ENCODE results near the gene MYL11. TPM values are rescaled to one million over a fixed set of nuclear protein-coding genes. Genes with fewer than 3 reads are reported as not detected.

Gene MYL11
- total RNA-seq, 1 experiment from 2014 or later = not detected

DNA sequence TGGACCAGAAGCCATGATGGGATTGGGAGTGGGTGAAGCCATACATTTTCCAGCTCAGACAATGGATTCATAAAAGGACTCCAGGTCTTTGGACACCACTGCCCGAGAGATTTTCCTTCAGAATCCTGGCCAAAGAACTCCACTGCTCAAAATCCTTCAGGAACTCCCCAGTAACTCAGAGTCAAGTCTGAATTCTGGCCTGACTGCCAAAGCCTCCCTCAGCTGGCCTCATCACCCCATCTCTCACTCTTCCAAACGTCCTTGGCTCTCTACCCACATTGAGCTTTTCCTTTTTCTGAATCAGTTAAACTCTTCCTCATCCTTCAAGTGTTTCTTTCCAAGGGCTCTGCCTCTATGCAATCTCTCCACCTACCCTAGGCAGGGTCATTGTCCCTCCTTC is 8.9 kb downstream of the MYL11 start:
- no peaks in the 10 kb centered on the region for H3K9me3 ChIP-seq (ENCODE audit: control insufficient read depth in 1 of 2, insufficient read depth in 1 of 2, low read depth in 1 of 2, low read length in 2 of 2)

DNA sequence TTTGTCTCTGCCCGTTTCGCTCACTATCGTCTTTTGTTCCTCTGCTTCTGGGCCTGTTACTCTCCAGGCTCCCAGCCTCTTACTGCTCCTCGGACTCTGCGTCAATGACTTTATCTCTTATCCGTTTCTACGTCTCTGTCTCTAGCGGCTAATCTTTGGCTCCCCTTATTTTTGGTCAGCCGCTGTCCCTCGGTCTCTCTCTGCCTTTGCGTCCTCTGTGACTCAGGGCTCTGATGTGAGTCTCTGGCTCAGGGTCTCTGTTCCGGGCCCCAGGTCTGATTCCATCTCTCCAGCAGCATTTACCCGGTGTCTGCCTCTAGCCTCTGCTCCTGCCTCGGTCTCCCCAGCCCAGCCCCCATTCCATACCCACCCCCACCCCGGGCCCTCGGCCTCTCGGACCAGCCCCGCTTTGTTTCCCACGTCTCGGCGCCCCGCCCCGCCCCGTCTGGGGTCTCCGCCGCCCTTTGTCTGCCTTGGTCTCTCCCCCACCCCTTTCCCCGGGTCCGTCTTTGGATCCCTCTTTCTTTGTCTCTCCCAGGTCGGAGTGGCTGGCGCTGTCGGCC is 20.1 kb downstream of the MYL11 start:
- H3K9ac ChIP-seq (ENCODE audit: low read length) = peak overlapping the region; percentile 87
- H3K4me3 ChIP-seq (replicated peaks in 1 of 2; ENCODE audit: low read depth in 1 of 2, low read length in 2 of 2) = peak overlapping the region; percentile 95 to 96
- peak overlapping the region; percentile 88 for H3K4me2 ChIP-seq (ENCODE audit: low read length)
- CTCF ChIA-PET = interaction anchor here (0.6 to 2.5 kb wide), 8 partner anchors 12 to 256 kb away, joined by 3 to 19 read pairs (median 6); partner anchors contain the start of genes DCTPP1, PRR14 and ZNF771
- POLR2A ChIA-PET = interaction anchor here (1.0 to 2.1 kb wide), 6 partner anchors 12 to 35 kb away, joined by 3 to 10 read pairs (median 4); partner anchors contain the start of genes DCTPP1 and ZNF771
- H3K9me2 ChIP-seq (ENCODE audit: insufficient read depth) = no peaks in the 10 kb centered on the region
- peak overlapping the region; percentile 97 for H3K27ac ChIP-seq (ENCODE audit: low read depth, low read length)
- H3K9me3 ChIP-seq (ENCODE audit: control insufficient read depth in 1 of 2, insufficient read depth in 1 of 2, low read depth in 1 of 2, low read length in 2 of 2) = no peaks in the 10 kb centered on the region
- no peak for DNase-seq (ENCODE audit: low read depth, low spot score)
- H3K36me3 ChIP-seq (ENCODE audit: control insufficient read depth in 1 of 2, insufficient read depth in 2 of 2, low read length in 2 of 2) = peaks cover 2 to 18% of the 10 kb centered on the region in 2 experiments; a peak in 3 of 4 replicates
- peaks cover 25% of the 10 kb centered on the region for H3K79me2 ChIP-seq (ENCODE audit: insufficient read depth, low read length)
- no peak; the same call in 1 of the 2 replicates for ATAC-seq
- H3K4me1 ChIP-seq (ENCODE audit: control insufficient read depth in 1 of 2, insufficient read depth in 2 of 2, low read length in 2 of 2) = peaks cover 24 to 43% of the 10 kb centered on the region in 2 experiments
- H4K20me1 ChIP-seq (ENCODE audit: insufficient read depth) = no peaks in the 10 kb centered on the region
- H3K27me3 ChIP-seq (ENCODE audit: insufficient read depth, low read length) = no peaks in the 10 kb centered on the region
- TF ChIP-seq POLR2AphosphoS5 (IDR thresholded peaks at IDR 0.05; ENCODE audit: low read depth, low read length) = no peak
- TF ChIP-seq, protein P1, sequence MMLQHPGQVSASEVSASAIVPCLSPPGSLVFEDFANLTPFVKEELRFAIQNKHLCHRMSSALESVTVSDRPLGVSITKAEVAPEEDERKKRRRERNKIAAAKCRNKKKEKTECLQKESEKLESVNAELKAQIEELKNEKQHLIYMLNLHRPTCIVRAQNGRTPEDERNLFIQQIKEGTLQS (IDR thresholded peaks at IDR 0.05) = no peak
- TF ChIP-seq EZH2 (IDR thresholded peaks at IDR 0.05) = no peak
- no peak for TF ChIP-seq RAD21 (IDR thresholded peaks at IDR 0.05; ENCODE audit: low read depth)
- no peak for TF ChIP-seq ZNF274 (IDR thresholded peaks at IDR 0.05; ENCODE audit: low read depth, low read length)
- no peak for TF ChIP-seq EZH2phosphoT487 (IDR thresholded peaks at IDR 0.05; ENCODE audit: borderline replicate concordance)
- no peak for TF ChIP-seq POLR2A (IDR thresholded peaks at IDR 0.05; ENCODE audit: borderline replicate concordance, extremely low read depth, insufficient read depth, insufficient read length)
- TF ChIP-seq ZFX (IDR thresholded peaks at IDR 0.05) = no peak
- no peak for TF ChIP-seq EGR1 (IDR thresholded peaks at IDR 0.05; ENCODE audit: low read depth)
- TF ChIP-seq SRF (IDR thresholded peaks at IDR 0.05; ENCODE audit: low read depth) = no peak
- TF ChIP-seq JUND (IDR thresholded peaks at IDR 0.05) = no peak
- TF ChIP-seq FOSL1 (IDR thresholded peaks at IDR 0.05; ENCODE audit: low read depth) = no peak
- no peak for TF ChIP-seq CEBPB (IDR thresholded peaks at IDR 0.05; ENCODE audit: low read depth)
- TF ChIP-seq MAX (IDR thresholded peaks at IDR 0.05) = no peak
- no peak for TF ChIP-seq ELF1 (IDR thresholded peaks at IDR 0.05; ENCODE audit: borderline replicate concordance, low read depth)
- no peak for TF ChIP-seq SP1 (IDR thresholded peaks at IDR 0.05; ENCODE audit: low read depth)
- TF ChIP-seq SIN3A (IDR thresholded peaks at IDR 0.05; ENCODE audit: low read depth) = no peak
- TF ChIP-seq CTCF (IDR thresholded peaks at IDR 0.05 in 2 of 3, conservative IDR thresholded peaks at IDR 0.05 in 1 of 3; ENCODE audit: borderline replicate concordance in 1 of 3, insufficient read depth in 1 of 3, low read depth in 2 of 3, low read length in 2 of 3) = no peak
- intact Hi-C loops (cut with micrococcal nuclease) = loop anchor here (1.0 to 2.0 kb wide), 2 partner anchors 16 to 39 kb away; partner anchors contain the start of gene CD2BP2
- H2AFZ ChIP-seq (ENCODE audit: low read depth, low read length, poor library complexity, severe bottlenecking) = peak overlapping the region; percentile 45
- no TSS peak for BruUV-seq (replicated peaks)
- RAD21 ChIA-PET (ENCODE audit: low non-redundant PET in 1 of 2, low total read pairs in 2 of 2, uncharacterized antibody in 2 of 2, unreplicated experiment in 2 of 2) = interaction anchor here (0.6 to 1.9 kb wide), 2 partner anchors 40 to 579 kb away, joined by 3 to 4 read pairs; partner anchors contain the start of genes CD2BP2 (in 1 of the 2) and PAGR1 (in 1 of the 2)

More for the DNA sequence above, 8.9 kb downstream of the MYL11 start:
- ChIA-PET RAD21 (ENCODE audit: low non-redundant PET in 1 of 2, low total read pairs in 2 of 2, uncharacterized antibody in 2 of 2, unreplicated experiment in 2 of 2) (no interaction called here), CTCF (no interaction called here), POLR2A (no interaction called here)
- no peak overlapping the region for H3K4me3 ChIP-seq (replicated peaks in 1 of 2; ENCODE audit: low read depth in 1 of 2, low read length in 2 of 2)
- H3K36me3 ChIP-seq (ENCODE audit: control insufficient read depth in 1 of 2, insufficient read depth in 2 of 2, low read length in 2 of 2) = no peaks in the 10 kb centered on the region
- no peaks in the 10 kb centered on the region for H3K79me2 ChIP-seq (ENCODE audit: insufficient read depth, low read length)
- no peaks in the 10 kb centered on the region for H3K9me2 ChIP-seq (ENCODE audit: insufficient read depth)
- H4K20me1 ChIP-seq (ENCODE audit: insufficient read depth) = no peaks in the 10 kb centered on the region
- no peak overlapping the region for H3K9ac ChIP-seq (ENCODE audit: low read length)
- H3K4me1 ChIP-seq (ENCODE audit: control insufficient read depth in 1 of 2, insufficient read depth in 2 of 2, low read length in 2 of 2) = peaks cover 4 to 14% of the 10 kb centered on the region in 2 experiments; a peak in 3 of 4 replicates
- H2AFZ ChIP-seq (ENCODE audit: low read depth, low read length, poor library complexity, severe bottlenecking) = no peak overlapping the region
- no peaks in the 10 kb centered on the region for H3K27me3 ChIP-seq (ENCODE audit: insufficient read depth, low read length)
- no TSS peak for BruUV-seq (replicated peaks)
- TF ChIP-seq POLR2A (IDR thresholded peaks at IDR 0.05; ENCODE audit: borderline replicate concordance, extremely low read depth, insufficient read depth, insufficient read length) (no peak), SRF (IDR thresholded peaks at IDR 0.05; ENCODE audit: low read depth) (no peak), ZNF274 (IDR thresholded peaks at IDR 0.05; ENCODE audit: low read depth, low read length) (no peak), EZH2 (IDR thresholded peaks at IDR 0.05) (no peak), MAX (IDR thresholded peaks at IDR 0.05) (no peak)
- H3K27ac ChIP-seq (ENCODE audit: low read depth, low read length) = no peak overlapping the region
- no peak for ATAC-seq
- DNase-seq (ENCODE audit: low read depth, low spot score) = no peak
- H3K4me2 ChIP-seq (ENCODE audit: low read length) = no peak overlapping the region
- intact Hi-C loops (cut with micrococcal nuclease) = no loop called here
